Endothelial cell of umbilical vein (primary cell): ENCODE results near the gene SEMA7A. TPM values are rescaled to one million over a fixed set of nuclear protein-coding genes. Genes with fewer than 3 reads are reported as not detected.

Source experiments
- BruUV-seq: library from RNA; stranded (reverse); fragments of 400-500 nt; replicated peaks from 2 replicates; lab custom pipeline; 2021; lab: Mats Ljungman, UMichigan
- CTCF ChIA-PET: fragments of 300-600, 350-600 bp; sonication (Branson Sonifier 250); formaldehyde crosslinking; loops from one replicate; lab custom pipeline; 2021; ENCODE audit warnings: antibody characterized with exemption, inconsistent platforms; lab: Charles Lee
- POLR2A ChIA-PET: fragments of 300-600, 350-600 bp; sonication (Branson Sonifier 250); formaldehyde crosslinking; loops from one replicate; lab custom pipeline; 2021; ENCODE audit warnings: antibody characterized with exemption, inconsistent platforms; lab: Charles Lee
- DNase-seq: peaks from one replicate; pipeline ENCODE4 v3.0.0-alpha.2; 2011; ENCODE audit warnings: low read depth, low spot score
- FAIRE-seq: peaks from 2 replicates; lab custom pipeline; 2011; peaks lifted over from hg19 to GRCh38; lab: Jason Lieb, UNC
- H2AFZ ChIP-seq: 2 replicates; pipeline ENCODE4 v1.6.0; 2012; ENCODE audit warnings: low read depth, low read length, control low read depth, inconsistent platforms
- H3K27ac ChIP-seq: 2 replicates; pipeline ENCODE4 v1.5.1; 2011; ENCODE audit warnings: low read depth, mild to moderate bottlenecking, control low read depth, low read length, moderate library complexity; ENCODE audit not compliant: insufficient read depth
- H3K27me3 ChIP-seq, 2 experiments: 2 replicates each; pipeline versions ENCODE4 v1.6.0 to v1.6.1; 2011; ENCODE audit warnings: low read length in 2 of 2, mixed read lengths in 1 of 2; ENCODE audit not compliant: control insufficient read depth in 2 of 2, insufficient read depth in 2 of 2
- H3K36me3 ChIP-seq, 2 experiments: 2 replicates in 1 of 2; 3 replicates in 1 of 2; pipeline ENCODE4 v1.5.1; 2011; ENCODE audit warnings: low read length in 2 of 2, mild to moderate bottlenecking in 1 of 2, moderate library complexity in 1 of 2; ENCODE audit not compliant: control insufficient read depth in 2 of 2, insufficient read depth in 2 of 2; ENCODE audit errors: extremely low read depth in 1 of 2
- H3K4me1 ChIP-seq: 3 replicates; pipeline ENCODE4 v1.5.1; 2011; ENCODE audit warnings: mild to moderate bottlenecking, low read length; ENCODE audit not compliant: control insufficient read depth, insufficient read depth; ENCODE audit errors: extremely low read depth
- H3K4me2 ChIP-seq: 2 replicates; pipeline ENCODE4 v1.6.1; 2011; ENCODE audit warnings: low read length, control low read depth, mixed read lengths; ENCODE audit not compliant: insufficient read depth
- H3K4me3 ChIP-seq, 3 experiments: fragments of 200-600 bp in 1 of 3; sonication (generic), shearing (Covaris generic) in 1 of 3; replicated peaks in 1 of 3; 2 replicates each; pipeline ENCODE4 v1.5.1; 2011 to 2016; ENCODE audit warnings: control low read depth in 3 of 3, low read length in 3 of 3, mild to moderate bottlenecking in 2 of 3, inconsistent platforms in 1 of 3, low read depth in 1 of 3, moderate library complexity in 1 of 3; ENCODE audit not compliant: insufficient read depth in 1 of 3
- H3K79me2 ChIP-seq: 2 replicates; pipeline ENCODE4 v1.6.0; 2012; ENCODE audit warnings: low read length, inconsistent platforms; ENCODE audit not compliant: control insufficient read depth, insufficient read depth
- H3K9ac ChIP-seq: replicated peaks from 2 replicates; pipeline ENCODE3; 2011; ENCODE audit warnings: low read length, control low read depth; ENCODE audit not compliant: insufficient read depth; ENCODE audit errors: extremely low read depth
- H3K9me1 ChIP-seq: replicated peaks from 3 replicates; pipeline ENCODE4 v1.6.0; 2011; ENCODE audit warnings: mild to moderate bottlenecking, low read length; ENCODE audit not compliant: control insufficient read depth, insufficient read depth; ENCODE audit errors: extremely low read depth
- H3K9me3 ChIP-seq: replicated peaks from 2 replicates; pipeline ENCODE4 v1.5.1; 2012; ENCODE audit warnings: low read length, inconsistent platforms; ENCODE audit not compliant: control insufficient read depth, insufficient read depth
- H4K20me1 ChIP-seq: replicated peaks from 2 replicates; pipeline ENCODE3; 2011; ENCODE audit warnings: mild to moderate bottlenecking, low read length; ENCODE audit not compliant: control insufficient read depth, insufficient read depth; ENCODE audit errors: extremely low read depth
- CTCF ChIP-seq, 2 donors: IDR thresholded peaks; 1 replicate in 1 of 2; 2 replicates in 1 of 2; pipeline ENCODE4 v1.5.1; 2011; ENCODE audit warnings: low read length in 2 of 2, mild to moderate bottlenecking in 2 of 2, moderate library complexity in 2 of 2, control low read depth in 1 of 2, inconsistent platforms in 1 of 2, low read depth in 1 of 2; ENCODE audit not compliant: insufficient read depth in 1 of 2; ENCODE audit errors: extremely low read depth in 1 of 2
- JUN ChIP-seq: IDR thresholded peaks from 2 replicates; pipeline ENCODE4 v1.6.1; 2011; ENCODE audit warnings: borderline replicate concordance, low read depth; ENCODE audit not compliant: insufficient read length, insufficient read depth
- MYC ChIP-seq: IDR thresholded peaks from one replicate; pipeline ENCODE4 v1.6.1; 2011; ENCODE audit warnings: mild to moderate bottlenecking, low read depth, low read length
- POLR2A ChIP-seq: IDR thresholded peaks from 2 replicates; pipeline ENCODE4 v1.6.1; 2012; ENCODE audit warnings: low read depth, mild to moderate bottlenecking, control low read depth, low read length
- POLR2AphosphoS5 ChIP-seq: IDR thresholded peaks from 2 replicates; pipeline ENCODE4 v1.6.1; 2012; ENCODE audit warnings: low read depth, mild to moderate bottlenecking, control low read depth, low read length, moderate library complexity; ENCODE audit not compliant: insufficient read depth
- dilution Hi-C: fragments of 300-500 bp; cut with MboI; formaldehyde crosslinking; loops from one replicate; pipeline ENCODE4 v1.15.0; 2019; ENCODE audit warnings: low sequenced_read_pairs; ENCODE audit not compliant: extremely low pct_ligation_motif_present
- intact Hi-C: fragments of 100-400 bp; cut with micrococcal nuclease; formaldehyde crosslinking; loops from one replicate; pipeline ENCODE4 v1.10.0; 2022
- polyA plus RNA-seq, 4 experiments: library from polyadenylated mRNA; depleted of rRNA in 3 of 4; stranded (reverse) in 3 of 4; unstranded in 1 of 4; fragments of >200 nt; gene quantifications; 2 replicates each; pipeline versions ENCODE4 v1.2.1 to v1.2.3, GENCODE V29; 2011 to 2012; ENCODE audit warnings: missing spikeins in 1 of 4
- total RNA-seq: library from RNA; stranded (reverse); gene quantifications from 2 replicates; pipeline ENCODE4 v1.2.3, GENCODE V29; 2021

Gene SEMA7A
- total and polyA plus RNA-seq, 2 donors (not counting 3 experiments of a cell fraction or from before 2014, with no cell fraction given), result 1.7 to 2.0 TPM

- no TSS peak for BruUV-seq
- no peak overlapping the region for H3K4me3 ChIP-seq
- no peak overlapping the region for H3K9ac ChIP-seq
- H3K79me2 ChIP-seq, result no peaks in the 10 kb centered on the region
- H3K36me3 ChIP-seq, result no peaks in the 10 kb centered on the region
- ChIA-PET CTCF (interaction anchor here (0.8 to 13.9 kb wide), 7 partner anchors 10 to 392 kb away, joined by 3 to 313 read pairs (median 5); no protein-coding TSS in a partner anchor), POLR2A (interaction anchor here (0.6 kb wide), 1 partner anchor 108 kb away, joined by 5 read pairs; no protein-coding TSS in a partner anchor)
- H4K20me1 ChIP-seq, result no peaks in the 10 kb centered on the region
- peaks cover 11% of the 10 kb centered on the region for H3K4me1 ChIP-seq
- FAIRE-seq, result no peak
- intact Hi-C loops, result no loop called here
- H2AFZ ChIP-seq, result peak overlapping the region; percentile 3
- no peaks in the 10 kb centered on the region for H3K27me3 ChIP-seq
- no peaks in the 10 kb centered on the region for H3K9me3 ChIP-seq
- H3K9me1 ChIP-seq, result no peaks in the 10 kb centered on the region
- dilution Hi-C loops, result no loop called here
- no peak overlapping the region for H3K27ac ChIP-seq
- no peak for TF ChIP-seq POLR2AphosphoS5
- no peak for TF ChIP-seq POLR2A
- no peak for TF ChIP-seq JUN
- no peak for TF ChIP-seq MYC
- TF ChIP-seq CTCF (IDR thresholded peaks at IDR 0.05; ENCODE audit: extremely low read depth in 1 of 2, insufficient read depth in 1 of 2, low read depth in 1 of 2, low read length in 2 of 2), result no peak
- H3K4me2 ChIP-seq, result no peak overlapping the region
- peak; percentile 34 for DNase-seq
These were observed 54.9 kb downstream of the SEMA7A start for GRCh38 chr15:74378848-74379247.
